ENCODE data around the gene CCNH. TPM values are rescaled to one million over a fixed set of nuclear protein-coding genes. Genes with fewer than 3 reads are reported as not detected.

The CCNH gene
- 10 to 100 TPM; 59.0 to 67.4 TPM for total RNA-seq

GRCh38 chr5:87412630-87413342 is at the start of gene CCNH:
Gene CCNH (minus strand): TSS chr5:87412930. CDS start chr5:87412794, 136 bp downstream.
- Mint-ChIP-seq H3K27ac (peak within 1 kb of the TSS; percentile 92), H3K4me1 (peaks cover 25% of the 10 kb centered on the region), H3K9me3 (no peaks in the 10 kb centered on the region), H3K36me3 (ENCODE audit: low read depth) (peaks cover 48% of the 10 kb centered on the region), H3K4me3 (peak within 1 kb of the TSS; percentile 89), H3K27me3 (no peaks in the 10 kb centered on the region)
- ATAC-seq (replicated peaks), result peak; percentile 97

- H3K27ac Mint-ChIP-seq, result no peak overlapping the region
- H3K4me3 Mint-ChIP-seq, result no peak overlapping the region
- H3K4me1 Mint-ChIP-seq, result no peaks in the 10 kb centered on the region
- no peaks in the 10 kb centered on the region for H3K9me3 Mint-ChIP-seq
- ATAC-seq (replicated peaks), result no peak
- no peaks in the 10 kb centered on the region for H3K36me3 Mint-ChIP-seq (ENCODE audit: low read depth)
- peaks cover 18% of the 10 kb centered on the region for H3K27me3 Mint-ChIP-seq
Measured at GRCh38 chr5:87457706-87458105, 45.0 kb upstream of the CCNH start.

GRCh38 chr5:87453801-87454200 is 41.1 kb upstream of the CCNH start:
- H3K4me3 Mint-ChIP-seq, result no peak overlapping the region
- no peak for ATAC-seq (replicated peaks)
- no peaks in the 10 kb centered on the region for H3K4me1 Mint-ChIP-seq
- no peaks in the 10 kb centered on the region for H3K36me3 Mint-ChIP-seq (ENCODE audit: low read depth)
- H3K9me3 Mint-ChIP-seq, result no peaks in the 10 kb centered on the region
- peaks cover 14% of the 10 kb centered on the region for H3K27me3 Mint-ChIP-seq
- no peak overlapping the region for H3K27ac Mint-ChIP-seq

GRCh38 chr5:87452837-87453236 is 40.1 kb upstream of the CCNH start:
- no peaks in the 10 kb centered on the region for H3K36me3 Mint-ChIP-seq (ENCODE audit: low read depth)
- H3K9me3 Mint-ChIP-seq, result no peaks in the 10 kb centered on the region
- ATAC-seq (replicated peaks), result no peak
- no peak overlapping the region for H3K27ac Mint-ChIP-seq
- no peak overlapping the region for H3K4me3 Mint-ChIP-seq
- H3K4me1 Mint-ChIP-seq, result no peaks in the 10 kb centered on the region
- peaks cover 17% of the 10 kb centered on the region for H3K27me3 Mint-ChIP-seq

- Mint-ChIP-seq H3K27ac (no peak overlapping the region), H3K36me3 (ENCODE audit: low read depth) (no peaks in the 10 kb centered on the region), H3K4me3 (no peak overlapping the region), H3K4me1 (peaks cover 5% of the 10 kb centered on the region), H3K9me3 (no peaks in the 10 kb centered on the region), H3K27me3 (peaks cover 37% of the 10 kb centered on the region)
- ATAC-seq (replicated peaks), result no peak
Measured at GRCh38 chr5:87442419-87442818, 29.7 kb upstream of the CCNH start.

GRCh38 chr5:87438231-87438630 is 25.5 kb upstream of the CCNH start:
- H3K4me1 Mint-ChIP-seq, result peaks cover 5% of the 10 kb centered on the region
- no peak overlapping the region for H3K4me3 Mint-ChIP-seq
- H3K27me3 Mint-ChIP-seq, result peaks cover 25% of the 10 kb centered on the region
- no peak for ATAC-seq (replicated peaks)
- H3K36me3 Mint-ChIP-seq (ENCODE audit: low read depth), result no peaks in the 10 kb centered on the region
- H3K27ac Mint-ChIP-seq, result no peak overlapping the region
- H3K9me3 Mint-ChIP-seq, result no peaks in the 10 kb centered on the region

GRCh38 chr5:87437724-87438123 is 25.0 kb upstream of the CCNH start:
- Mint-ChIP-seq H3K27ac (no peak overlapping the region), H3K4me1 (peaks cover 5% of the 10 kb centered on the region), H3K27me3 (peaks cover 21% of the 10 kb centered on the region), H3K4me3 (no peak overlapping the region), H3K9me3 (no peaks in the 10 kb centered on the region), H3K36me3 (ENCODE audit: low read depth) (no peaks in the 10 kb centered on the region)
- no peak for ATAC-seq (replicated peaks)

GRCh38 chr5:87435144-87435694 is 22.5 kb upstream of the CCNH start:
- no peak for ATAC-seq (replicated peaks)
- no peaks in the 10 kb centered on the region for H3K36me3 Mint-ChIP-seq (ENCODE audit: low read depth)
- no peaks in the 10 kb centered on the region for H3K9me3 Mint-ChIP-seq
- H3K4me1 Mint-ChIP-seq, result no peaks in the 10 kb centered on the region
- peaks cover 20% of the 10 kb centered on the region for H3K27me3 Mint-ChIP-seq
- H3K27ac Mint-ChIP-seq, result no peak overlapping the region
- H3K4me3 Mint-ChIP-seq, result no peak overlapping the region

GRCh38 chr5:87434461-87434860 is 21.7 kb upstream of the CCNH start:
- Mint-ChIP-seq H3K27me3 (peaks cover 17% of the 10 kb centered on the region), H3K27ac (no peak overlapping the region), H3K9me3 (no peaks in the 10 kb centered on the region), H3K36me3 (ENCODE audit: low read depth) (no peaks in the 10 kb centered on the region), H3K4me1 (no peaks in the 10 kb centered on the region), H3K4me3 (no peak overlapping the region)
- ATAC-seq (replicated peaks), result no peak

- H3K27me3 Mint-ChIP-seq, result peaks cover 15% of the 10 kb centered on the region
- no peaks in the 10 kb centered on the region for H3K36me3 Mint-ChIP-seq (ENCODE audit: low read depth)
- H3K9me3 Mint-ChIP-seq, result no peaks in the 10 kb centered on the region
- no peaks in the 10 kb centered on the region for H3K4me1 Mint-ChIP-seq
- no peak for ATAC-seq (replicated peaks)
- H3K27ac Mint-ChIP-seq, result no peak overlapping the region
- H3K4me3 Mint-ChIP-seq, result no peak overlapping the region
Measured at GRCh38 chr5:87433945-87434344, 21.2 kb upstream of the CCNH start.

- H3K27me3 Mint-ChIP-seq, result peaks cover 8% of the 10 kb centered on the region
- no peaks in the 10 kb centered on the region for H3K4me1 Mint-ChIP-seq
- H3K9me3 Mint-ChIP-seq, result no peaks in the 10 kb centered on the region
- peak; percentile 89 for ATAC-seq (replicated peaks)
- H3K4me3 Mint-ChIP-seq, result no peak overlapping the region
- H3K27ac Mint-ChIP-seq, result no peak overlapping the region
- H3K36me3 Mint-ChIP-seq (ENCODE audit: low read depth), result no peaks in the 10 kb centered on the region
Measured at GRCh38 chr5:87432460-87432859, 19.7 kb upstream of the CCNH start.

- no peak for ATAC-seq (replicated peaks)
Measured at GRCh38 chr5:87430863-87431457, 18.2 kb upstream of the CCNH start.

GRCh38 chr5:87423755-87424154 is 11.0 kb upstream of the CCNH start:
- Mint-ChIP-seq H3K9me3 (no peaks in the 10 kb centered on the region), H3K36me3 (ENCODE audit: low read depth) (no peaks in the 10 kb centered on the region), H3K27me3 (no peaks in the 10 kb centered on the region), H3K4me1 (no peaks in the 10 kb centered on the region), H3K27ac (no peak overlapping the region), H3K4me3 (no peak overlapping the region)
- no peak for ATAC-seq (replicated peaks)

More at GRCh38 chr5:87430863-87431457, 18.2 kb upstream of the CCNH start:
- Mint-ChIP-seq H3K4me3 (no peak overlapping the region), H3K36me3 (ENCODE audit: low read depth) (no peaks in the 10 kb centered on the region), H3K27me3 (peaks cover 8% of the 10 kb centered on the region), H3K27ac (no peak overlapping the region), H3K4me1 (no peaks in the 10 kb centered on the region), H3K9me3 (no peaks in the 10 kb centered on the region)

GRCh38 chr5:87421307-87421706 is 8.6 kb upstream of the CCNH start:
- H3K9me3 Mint-ChIP-seq, result no peaks in the 10 kb centered on the region
- no peaks in the 10 kb centered on the region for H3K4me1 Mint-ChIP-seq
- no peaks in the 10 kb centered on the region for H3K27me3 Mint-ChIP-seq
- no peak for ATAC-seq (replicated peaks)
- H3K4me3 Mint-ChIP-seq, result no peak overlapping the region
- H3K27ac Mint-ChIP-seq, result no peak overlapping the region
- H3K36me3 Mint-ChIP-seq (ENCODE audit: low read depth), result no peaks in the 10 kb centered on the region

GRCh38 chr5:87418506-87418905 is 5.8 kb upstream of the CCNH start:
- Mint-ChIP-seq H3K4me3 (no peak overlapping the region), H3K27ac (no peak overlapping the region), H3K36me3 (ENCODE audit: low read depth) (no peaks in the 10 kb centered on the region), H3K4me1 (no peaks in the 10 kb centered on the region), H3K9me3 (no peaks in the 10 kb centered on the region), H3K27me3 (no peaks in the 10 kb centered on the region)
- ATAC-seq (replicated peaks), result no peak

All from activated T-helper 17 cell treated with anti-CD3 and anti-CD28 coated beads, Interleukin-2, amount 50 U/mL, for 72 hours (primary cell).